SK-N-SH treated with all-trans-retinoic acid at 6 μM for 48 hours (cell line): ENCODE measurements around the gene CDKN2A.
"Not testable (repeated sequence)": the region's sequence is repeated elsewhere in the genome, so short reads cannot be mapped to it uniquely, and the experiment has no call there.

Experiments
- ATAC-seq: fragments of 200-7000 bp; cut with Tn5 transposase; 3 replicates; pipeline ENCODE4 v1.9.1; 2020; ENCODE audit warnings: mild to moderate bottlenecking, moderate library complexity
- BACH2 ChIP-seq: fragments of 250-450 bp; sonication (Bioruptor Pico); IDR thresholded peaks from 2 replicates; pipeline ENCODE4 v1.9.0; 2021; ENCODE audit warnings: mild to moderate bottlenecking, borderline replicate concordance
- ESRRG ChIP-seq: fragments of 250-450 bp; sonication (Bioruptor Pico); IDR thresholded peaks from 2 replicates; pipeline ENCODE4 v1.6.1; 2021; ENCODE audit warnings: mild to moderate bottlenecking
- ISL1 ChIP-seq: fragments of 250-450 bp; sonication (Bioruptor Pico); IDR thresholded peaks from 2 replicates; pipeline ENCODE4 v2.1.2; 2022; ENCODE audit warnings: mild to moderate bottlenecking, moderate library complexity
- OSR1 ChIP-seq: fragments of 250-450 bp; sonication (Bioruptor Pico); IDR thresholded peaks from 2 replicates; pipeline ENCODE4 v1.8.0; 2022; ENCODE audit warnings: moderate library complexity, mild to moderate bottlenecking, inconsistent platforms
- PPARA ChIP-seq: fragments of 250-450 bp; sonication (Bioruptor Pico); IDR thresholded peaks from 2 replicates; pipeline ENCODE4 v1.5.0; 2020; ENCODE audit warnings: mild to moderate bottlenecking, borderline replicate concordance
- RARB ChIP-seq: fragments of 250-450 bp; sonication (Bioruptor Pico); IDR thresholded peaks from 2 replicates; pipeline ENCODE4 v1.8.0; 2021; ENCODE audit warnings: mild to moderate bottlenecking, moderate library complexity
- SNAI2 ChIP-seq: fragments of 250-450 bp; sonication (Bioruptor Pico); IDR thresholded peaks from 2 replicates; pipeline ENCODE4 v1.5.0; 2020; ENCODE audit warnings: mild to moderate bottlenecking, moderate library complexity
- TCF4 ChIP-seq: fragments of 250-450 bp; sonication (Bioruptor Pico); IDR thresholded peaks from 2 replicates; pipeline ENCODE4 v1.8.0; 2021; ENCODE audit warnings: mild to moderate bottlenecking, moderate library complexity, borderline replicate concordance
- TOX ChIP-seq: fragments of 250-450 bp; sonication (Bioruptor Pico); IDR thresholded peaks from 2 replicates; pipeline ENCODE4 v1.8.0; 2021; ENCODE audit warnings: mild to moderate bottlenecking, moderate library complexity, borderline replicate concordance
- ZFP30 ChIP-seq: fragments of 450-650 bp; formaldehyde crosslinking; IDR thresholded peaks from 2 replicates; pipeline ENCODE4 v1.5.0; 2022; ENCODE audit warnings: mild to moderate bottlenecking, moderate library complexity
- ZNF565 ChIP-seq: fragments of 450-650 bp; formaldehyde crosslinking; conservative IDR thresholded peaks from 2 replicates; pipeline ENCODE4 v1.5.0; 2020; ENCODE audit warnings: low read depth, mild to moderate bottlenecking, moderate library complexity
- ZNF70 ChIP-seq: fragments of 450-650 bp; formaldehyde crosslinking; IDR thresholded peaks from 2 replicates; pipeline ENCODE4 v1.5.0; 2020; ENCODE audit warnings: mild to moderate bottlenecking, moderate library complexity
- ZNF8 ChIP-seq: fragments of 450-650 bp; formaldehyde crosslinking; IDR thresholded peaks from 2 replicates; pipeline ENCODE4 v1.5.0; 2020; ENCODE audit warnings: mild to moderate bottlenecking, moderate library complexity
- TF ChIP-seq, protein P1 (sequence below): fragments of 250-450 bp; sonication (Bioruptor Pico); IDR thresholded peaks from 2 replicates; pipeline ENCODE4 v1.5.0; 2020; ENCODE audit warnings: mild to moderate bottlenecking, moderate library complexity
- TF ChIP-seq, protein P2 (sequence below): fragments of 250-450 bp; sonication (Bioruptor Pico); IDR thresholded peaks from 2 replicates; pipeline ENCODE4 v1.8.0; 2021; ENCODE audit warnings: low read depth, mild to moderate bottlenecking, moderate library complexity, borderline replicate concordance
- TF ChIP-seq, protein P3 (sequence below): fragments of 250-450 bp; sonication (Bioruptor Pico); IDR thresholded peaks from 2 replicates; pipeline ENCODE4 v1.5.1; 2021; ENCODE audit warnings: mild to moderate bottlenecking, moderate library complexity
- TF ChIP-seq, protein P4 (sequence below): fragments of 250-450 bp; sonication (Bioruptor Pico); IDR thresholded peaks from 2 replicates; pipeline ENCODE4 v1.5.1; 2020; ENCODE audit warnings: low read depth, mild to moderate bottlenecking, moderate library complexity

CDKN2A gene

DNA sequence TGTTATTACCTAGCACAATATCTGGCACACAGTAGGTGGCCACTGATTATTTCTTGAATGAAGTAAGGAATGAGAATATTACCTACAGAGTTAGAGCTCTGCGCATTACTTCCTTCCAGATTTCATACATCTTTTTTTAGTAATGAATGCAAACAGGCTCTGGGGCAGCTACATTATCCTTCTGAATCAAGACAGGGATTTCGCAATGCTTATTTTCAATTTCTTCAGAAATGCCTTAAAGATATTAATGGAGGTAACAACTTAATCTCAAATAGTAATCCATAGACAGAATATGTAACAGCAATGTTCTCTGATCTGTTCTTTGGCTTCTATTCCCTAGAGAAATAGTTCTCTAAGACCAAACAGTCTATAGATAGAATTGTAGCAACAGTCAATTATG, 32.6 kb downstream of the CDKN2A start (continued):
- TF ChIP-seq, protein P1, sequence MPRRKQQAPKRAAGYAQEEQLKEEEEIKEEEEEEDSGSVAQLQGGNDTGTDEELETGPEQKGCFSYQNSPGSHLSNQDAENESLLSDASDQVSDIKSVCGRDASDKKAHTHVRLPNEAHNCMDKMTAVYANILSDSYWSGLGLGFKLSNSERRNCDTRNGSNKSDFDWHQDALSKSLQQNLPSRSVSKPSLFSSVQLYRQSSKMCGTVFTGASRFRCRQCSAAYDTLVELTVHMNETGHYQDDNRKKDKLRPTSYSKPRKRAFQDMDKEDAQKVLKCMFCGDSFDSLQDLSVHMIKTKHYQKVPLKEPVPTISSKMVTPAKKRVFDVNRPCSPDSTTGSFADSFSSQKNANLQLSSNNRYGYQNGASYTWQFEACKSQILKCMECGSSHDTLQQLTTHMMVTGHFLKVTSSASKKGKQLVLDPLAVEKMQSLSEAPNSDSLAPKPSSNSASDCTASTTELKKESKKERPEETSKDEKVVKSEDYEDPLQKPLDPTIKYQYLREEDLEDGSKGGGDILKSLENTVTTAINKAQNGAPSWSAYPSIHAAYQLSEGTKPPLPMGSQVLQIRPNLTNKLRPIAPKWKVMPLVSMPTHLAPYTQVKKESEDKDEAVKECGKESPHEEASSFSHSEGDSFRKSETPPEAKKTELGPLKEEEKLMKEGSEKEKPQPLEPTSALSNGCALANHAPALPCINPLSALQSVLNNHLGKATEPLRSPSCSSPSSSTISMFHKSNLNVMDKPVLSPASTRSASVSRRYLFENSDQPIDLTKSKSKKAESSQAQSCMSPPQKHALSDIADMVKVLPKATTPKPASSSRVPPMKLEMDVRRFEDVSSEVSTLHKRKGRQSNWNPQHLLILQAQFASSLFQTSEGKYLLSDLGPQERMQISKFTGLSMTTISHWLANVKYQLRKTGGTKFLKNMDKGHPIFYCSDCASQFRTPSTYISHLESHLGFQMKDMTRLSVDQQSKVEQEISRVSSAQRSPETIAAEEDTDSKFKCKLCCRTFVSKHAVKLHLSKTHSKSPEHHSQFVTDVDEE (CRISPR knock-in tag), result no peak
- TF ChIP-seq, protein P2, sequence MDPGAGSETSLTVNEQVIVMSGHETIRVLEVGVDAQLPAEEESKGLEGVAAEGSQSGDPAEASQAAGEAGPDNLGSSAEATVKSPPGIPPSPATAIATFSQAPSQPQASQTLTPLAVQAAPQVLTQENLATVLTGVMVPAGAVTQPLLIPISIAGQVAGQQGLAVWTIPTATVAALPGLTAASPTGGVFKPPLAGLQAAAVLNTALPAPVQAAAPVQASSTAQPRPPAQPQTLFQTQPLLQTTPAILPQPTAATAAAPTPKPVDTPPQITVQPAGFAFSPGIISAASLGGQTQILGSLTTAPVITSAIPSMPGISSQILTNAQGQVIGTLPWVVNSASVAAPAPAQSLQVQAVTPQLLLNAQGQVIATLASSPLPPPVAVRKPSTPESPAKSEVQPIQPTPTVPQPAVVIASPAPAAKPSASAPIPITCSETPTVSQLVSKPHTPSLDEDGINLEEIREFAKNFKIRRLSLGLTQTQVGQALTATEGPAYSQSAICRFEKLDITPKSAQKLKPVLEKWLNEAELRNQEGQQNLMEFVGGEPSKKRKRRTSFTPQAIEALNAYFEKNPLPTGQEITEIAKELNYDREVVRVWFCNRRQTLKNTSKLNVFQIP (CRISPR knock-in tag), result no peak
- TF ChIP-seq TCF4 (CRISPR knock-in tag) (no peak), RARB (no peak), ISL1 (CRISPR knock-in tag) (no peak), BACH2 (CRISPR knock-in tag) (no peak)
- TF ChIP-seq, all 23 proteins: peak for 0

DNA sequence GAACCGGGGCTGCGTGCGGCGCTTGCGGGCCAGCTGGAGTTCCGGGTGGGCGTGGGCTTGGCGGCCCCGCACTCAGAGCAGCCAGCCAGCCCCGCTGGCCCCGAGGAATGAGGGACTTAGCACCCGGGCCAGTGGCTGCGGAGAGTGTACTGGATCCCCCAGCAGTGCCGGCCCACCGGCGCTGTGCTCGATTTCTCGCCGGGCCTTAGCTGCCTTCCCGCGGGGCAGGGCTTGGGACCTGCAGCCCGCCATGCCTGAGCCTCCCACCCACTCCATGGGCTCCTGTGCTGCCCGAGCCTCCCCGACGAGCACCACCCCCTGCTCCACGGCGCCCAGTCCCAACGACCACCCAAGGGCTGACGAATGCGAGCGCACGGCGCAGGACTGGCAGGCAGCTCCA, 34.9 kb downstream of the CDKN2A start:
- ATAC-seq, result not testable (repeated sequence)

DNA sequence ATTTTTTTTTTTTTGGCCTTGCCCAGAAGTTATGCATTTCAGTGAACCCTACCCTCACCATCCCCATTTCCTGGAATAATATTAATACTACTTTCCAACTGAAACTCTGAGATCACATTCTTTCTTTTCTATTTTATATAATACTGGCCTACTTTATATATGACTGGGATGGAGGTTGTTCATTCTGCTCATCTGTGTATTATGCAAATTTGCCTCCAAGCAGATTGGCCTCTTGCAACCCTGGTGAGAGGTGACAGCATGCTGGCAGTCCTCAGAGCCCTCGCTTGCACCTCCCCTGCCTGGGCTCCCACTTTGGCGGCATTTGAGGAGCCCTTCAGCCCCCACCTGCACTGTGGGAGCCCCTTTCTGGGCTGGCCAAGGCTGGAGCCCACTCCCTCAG, 35.4 kb downstream of the CDKN2A start:
- ATAC-seq, result no peak
- no peak for TF ChIP-seq TOX (CRISPR knock-in tag)

DNA sequence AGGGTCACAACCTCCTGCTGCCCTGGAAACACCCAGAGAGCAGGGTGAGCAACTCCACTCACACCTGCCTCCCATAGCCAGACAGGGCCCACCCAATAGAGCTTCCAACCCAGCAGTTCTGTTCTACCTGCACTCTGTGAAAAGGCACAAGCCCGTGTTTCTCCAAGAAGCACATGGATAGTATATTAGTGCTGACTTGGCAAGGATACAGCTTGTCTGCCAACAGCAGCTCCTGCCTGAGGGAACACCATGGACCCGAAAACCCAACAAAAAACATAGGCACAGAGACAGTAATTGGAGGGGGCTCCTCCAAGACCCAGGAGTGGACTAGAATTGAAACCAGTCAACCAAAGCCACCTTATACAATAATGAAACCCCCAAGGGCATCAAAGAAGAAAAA, 48.6 kb downstream of the CDKN2A start:
- no peak for ATAC-seq
- TF ChIP-seq, protein P3, sequence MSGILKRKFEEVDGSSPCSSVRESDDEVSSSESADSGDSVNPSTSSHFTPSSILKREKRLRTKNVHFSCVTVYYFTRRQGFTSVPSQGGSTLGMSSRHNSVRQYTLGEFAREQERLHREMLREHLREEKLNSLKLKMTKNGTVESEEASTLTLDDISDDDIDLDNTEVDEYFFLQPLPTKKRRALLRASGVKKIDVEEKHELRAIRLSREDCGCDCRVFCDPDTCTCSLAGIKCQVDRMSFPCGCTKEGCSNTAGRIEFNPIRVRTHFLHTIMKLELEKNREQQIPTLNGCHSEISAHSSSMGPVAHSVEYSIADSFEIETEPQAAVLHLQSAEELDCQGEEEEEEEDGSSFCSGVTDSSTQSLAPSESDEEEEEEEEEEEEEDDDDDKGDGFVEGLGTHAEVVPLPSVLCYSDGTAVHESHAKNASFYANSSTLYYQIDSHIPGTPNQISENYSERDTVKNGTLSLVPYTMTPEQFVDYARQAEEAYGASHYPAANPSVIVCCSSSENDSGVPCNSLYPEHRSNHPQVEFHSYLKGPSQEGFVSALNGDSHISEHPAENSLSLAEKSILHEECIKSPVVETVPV, result no peak
- TF ChIP-seq ZFP30 (CRISPR knock-in tag), result no peak
- TF ChIP-seq PPARA (CRISPR knock-in tag), result no peak
- no peak for TF ChIP-seq BACH2 (CRISPR knock-in tag)
- TF ChIP-seq ESRRG, result no peak
- TF ChIP-seq ZNF8 (CRISPR knock-in tag), result no peak
- TF ChIP-seq, protein P4, sequence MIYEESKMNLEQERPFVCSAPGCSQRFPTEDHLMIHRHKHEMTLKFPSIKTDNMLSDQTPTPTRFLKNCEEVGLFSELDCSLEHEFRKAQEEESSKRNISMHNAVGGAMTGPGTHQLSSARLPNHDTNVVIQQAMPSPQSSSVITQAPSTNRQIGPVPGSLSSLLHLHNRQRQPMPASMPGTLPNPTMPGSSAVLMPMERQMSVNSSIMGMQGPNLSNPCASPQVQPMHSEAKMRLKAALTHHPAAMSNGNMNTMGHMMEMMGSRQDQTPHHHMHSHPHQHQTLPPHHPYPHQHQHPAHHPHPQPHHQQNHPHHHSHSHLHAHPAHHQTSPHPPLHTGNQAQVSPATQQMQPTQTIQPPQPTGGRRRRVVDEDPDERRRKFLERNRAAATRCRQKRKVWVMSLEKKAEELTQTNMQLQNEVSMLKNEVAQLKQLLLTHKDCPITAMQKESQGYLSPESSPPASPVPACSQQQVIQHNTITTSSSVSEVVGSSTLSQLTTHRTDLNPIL (CRISPR knock-in tag), result no peak
- TF ChIP-seq SNAI2 (CRISPR knock-in tag), result no peak
- no peak for TF ChIP-seq ISL1 (CRISPR knock-in tag)
- no peak for TF ChIP-seq ZNF565 (CRISPR knock-in tag)
- TF ChIP-seq, protein P2 (CRISPR knock-in tag), result no peak
- TF ChIP-seq TOX (CRISPR knock-in tag), result no peak
- no peak for TF ChIP-seq ZNF70
- TF ChIP-seq OSR1 (CRISPR knock-in tag), result no peak
- TF ChIP-seq RARB, result no peak
- TF ChIP-seq, all 23 proteins: peak for 0

DNA sequence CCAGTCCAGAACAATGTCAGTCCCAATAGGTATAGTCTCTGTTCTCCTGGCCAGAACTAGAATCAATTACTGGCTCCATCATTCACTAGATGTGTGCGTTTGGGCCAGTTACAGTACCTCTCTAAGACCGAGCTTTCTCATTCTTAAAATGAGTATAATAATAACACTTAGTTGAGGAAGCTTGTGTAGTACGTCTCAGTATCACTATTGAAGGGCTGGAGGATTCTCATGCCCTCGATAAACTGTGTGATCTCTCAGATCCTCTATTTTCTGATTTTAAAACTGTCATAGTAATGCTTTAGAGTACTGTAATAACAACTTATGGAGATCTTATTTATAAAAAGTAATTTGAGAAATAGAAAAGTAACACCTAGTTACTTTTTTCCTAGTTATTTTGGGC, 50.7 kb downstream of the CDKN2A start:
- no peak for ATAC-seq
- TF ChIP-seq RARB (no peak), BACH2 (CRISPR knock-in tag) (no peak)
- TF ChIP-seq, protein P2 (CRISPR knock-in tag), result no peak
